IMR-90 (cell line): ENCODE results near the gene ZBTB45. TPM values are rescaled to one million over a fixed set of nuclear protein-coding genes. Genes with fewer than 3 reads are reported as not detected.

ENCODE experiments used
- ATAC-seq: fragments of 200-7000 bp; cut with Tn5 transposase; 2 replicates; pipeline ENCODE4 v1.9.1; 2020; ENCODE audit warnings: low read depth, mild to moderate bottlenecking, moderate library complexity
- BruUV-seq: library from RNA; stranded (reverse); fragments of 400-500 nt; replicated peaks from 2 replicates; lab custom pipeline; 2021; lab: Mats Ljungman, UMichigan
- CTCF ChIA-PET: fragments of 300-600 bp; formaldehyde crosslinking; extraction: SDS; loops from one replicate; lab custom pipeline; 2021; ENCODE audit warnings: antibody characterized with exemption; lab: Yijun Ruan, JAX
- POLR2A ChIA-PET: fragments of 300-600 bp; sonication (Branson Sonifier 250); formaldehyde crosslinking; loops from one replicate; lab custom pipeline; 2022; ENCODE audit warnings: antibody characterized with exemption; ENCODE audit not compliant: unreplicated experiment; lab: Charles Lee
- DNase-seq: peaks from one replicate; pipeline ENCODE4 v3.0.0; 2013
- H2AFZ ChIP-seq: replicated peaks from 2 replicates; pipeline ENCODE3; 2013; ENCODE audit warnings: low read length, mild to moderate bottlenecking; ENCODE audit not compliant: poor library complexity
- H2AK5ac ChIP-seq: 2 replicates; pipeline ENCODE4 v1.6.1; 2013; ENCODE audit warnings: low read depth, low read length, inconsistent platforms
- H2AK9ac ChIP-seq: replicated peaks from 2 replicates; pipeline ENCODE3; 2013; ENCODE audit warnings: mild to moderate bottlenecking, low read depth, low read length, moderate library complexity; ENCODE audit not compliant: poor library complexity
- H2BK120ac ChIP-seq: 2 replicates; pipeline ENCODE4 v1.6.1; 2013; ENCODE audit warnings: low read depth, low read length, inconsistent platforms
- H2BK15ac ChIP-seq: 3 replicates; pipeline ENCODE4 v1.6.1; 2013; ENCODE audit warnings: low read depth, low read length, inconsistent platforms
- H2BK20ac ChIP-seq: 2 replicates; pipeline ENCODE4 v1.6.1; 2013; ENCODE audit warnings: low read depth, mild to moderate bottlenecking, inconsistent platforms, low read length, moderate library complexity
- H2BK5ac ChIP-seq: 2 replicates; pipeline ENCODE4 v1.6.1; 2013; ENCODE audit warnings: mild to moderate bottlenecking, low read depth, low read length, inconsistent platforms; ENCODE audit not compliant: poor library complexity, severe bottlenecking
- H3K14ac ChIP-seq: replicated peaks from 2 replicates; pipeline ENCODE4 v1.6.1; 2013; ENCODE audit warnings: low read depth, low read length, inconsistent platforms
- H3K18ac ChIP-seq: 2 replicates; pipeline ENCODE4 v1.6.1; 2013; ENCODE audit warnings: low read depth, low read length, control low read depth
- H3K23ac ChIP-seq: 2 replicates; pipeline ENCODE4 v1.6.1; 2013; ENCODE audit warnings: low read depth, low read length, inconsistent platforms
- H3K27ac ChIP-seq: 2 replicates; pipeline ENCODE4 v1.5.1; 2013; ENCODE audit warnings: mild to moderate bottlenecking, control low read depth, low read length; ENCODE audit not compliant: insufficient read depth
- H3K27me3 ChIP-seq: 2 replicates; pipeline ENCODE4 v1.6.1; 2013; ENCODE audit warnings: low read length; ENCODE audit not compliant: control insufficient read depth, insufficient read depth
- H3K36me3 ChIP-seq: 2 replicates; pipeline ENCODE4 v1.6.1; 2013; ENCODE audit warnings: low read length, mixed read lengths; ENCODE audit not compliant: control insufficient read depth, insufficient read depth
- H3K4ac ChIP-seq: 2 replicates; pipeline ENCODE4 v1.6.1; 2013; ENCODE audit warnings: low read depth, low read length, inconsistent platforms
- H3K4me1 ChIP-seq: 2 replicates; pipeline ENCODE4 v1.6.1; 2013; ENCODE audit warnings: low read length, mixed read lengths; ENCODE audit not compliant: control insufficient read depth, insufficient read depth
- H3K4me2 ChIP-seq: 2 replicates; pipeline ENCODE4 v1.6.1; 2013; ENCODE audit warnings: low read depth, mild to moderate bottlenecking, control low read depth, low read length, moderate library complexity
- H3K4me3 ChIP-seq: 2 replicates; pipeline ENCODE4 v1.5.1; 2013; ENCODE audit warnings: low read depth, mild to moderate bottlenecking, control low read depth, low read length, moderate library complexity; ENCODE audit not compliant: insufficient read depth
- H3K56ac ChIP-seq: 2 replicates; pipeline ENCODE4 v1.6.1; 2013; ENCODE audit warnings: low read length, inconsistent platforms; ENCODE audit not compliant: insufficient read depth; ENCODE audit errors: extremely low read depth
- H3K79me1 ChIP-seq, 2 experiments: 2 replicates each; pipeline ENCODE4 v1.6.1; 2013; ENCODE audit warnings: low read length in 2 of 2, inconsistent platforms in 1 of 2, low read depth in 1 of 2
- H3K9ac ChIP-seq: 2 replicates; pipeline ENCODE4 v1.6.1; 2013; ENCODE audit warnings: low read depth, low read length, control low read depth
- H3K9me1 ChIP-seq: 2 replicates; pipeline ENCODE4 v1.6.1; 2013; ENCODE audit warnings: low read length, inconsistent platforms; ENCODE audit not compliant: insufficient read depth
- H3K9me3 ChIP-seq: 2 replicates; pipeline ENCODE4 v1.6.1; 2013; ENCODE audit warnings: low read length; ENCODE audit not compliant: control insufficient read depth, insufficient read depth
- H4K20me1 ChIP-seq: 2 replicates; pipeline ENCODE4 v1.6.1; 2013; ENCODE audit warnings: low read length, inconsistent platforms; ENCODE audit not compliant: insufficient read depth
- H4K5ac ChIP-seq: 2 replicates; pipeline ENCODE4 v1.6.1; 2013; ENCODE audit warnings: mild to moderate bottlenecking, low read depth, low read length, control low read depth
- H4K8ac ChIP-seq, 2 experiments: 2 replicates each; pipeline ENCODE4 v1.6.1; 2013; ENCODE audit warnings: low read depth in 2 of 2, low read length in 2 of 2, control low read depth in 1 of 2, inconsistent platforms in 1 of 2
- H4K91ac ChIP-seq: 2 replicates; pipeline ENCODE4 v1.6.1; 2013; ENCODE audit warnings: low read depth, low read length, inconsistent platforms; ENCODE audit not compliant: insufficient read depth
- FOS ChIP-seq: fragments of 150-350 bp; IDR thresholded peaks from 2 replicates; pipeline ENCODE4 v1.6.1; 2016; ENCODE audit warnings: low read depth, low read length
- MAFK ChIP-seq: IDR thresholded peaks from 2 replicates; pipeline ENCODE4 v1.6.1; 2012; ENCODE audit warnings: low read depth, low read length, improper control_type of control experiment
- MXI1 ChIP-seq: IDR thresholded peaks from 2 replicates; pipeline ENCODE4 v1.6.1; 2012; ENCODE audit warnings: low read depth, mild to moderate bottlenecking, low read length, moderate library complexity, borderline replicate concordance
- NFE2L2 ChIP-seq: fragments of 150-350 bp; IDR thresholded peaks from 2 replicates; pipeline ENCODE4 v1.6.1; 2016; ENCODE audit warnings: low read depth, mild to moderate bottlenecking, low read length
- POLR2A ChIP-seq: IDR thresholded peaks from 2 replicates; pipeline ENCODE4 v1.6.1; 2012; ENCODE audit warnings: mild to moderate bottlenecking, low read depth, low read length
- RAD21 ChIP-seq: IDR thresholded peaks from 2 replicates; pipeline ENCODE4 v1.6.1; 2012; ENCODE audit warnings: low read length, improper control_type of control experiment
- RFX5 ChIP-seq: IDR thresholded peaks from 2 replicates; pipeline ENCODE4 v1.8.0; 2012; ENCODE audit warnings: low read depth, mild to moderate bottlenecking, low read length, moderate library complexity
- WGBS, 2 experiments: methylation state at CpG; one replicate each; pipeline versions ENCODE4 v1.1.5 to v1.1.7; 2013; ENCODE audit warnings: missing lambda C conversion rate in 2 of 2; ENCODE audit not compliant: insufficient read length in 1 of 2; ENCODE audit errors: extremely low coverage in 2 of 2; 5-methylcytosine and 5-hydroxymethylcytosine counted together
- dilution Hi-C: fragments of 300-500 bp; cut with HindIII; formaldehyde crosslinking; loops from one replicate; pipeline ENCODE4 v1.14.3; 2018; ENCODE audit warnings: low sequenced_read_pairs; ENCODE audit not compliant: unreplicated experiment
- in situ Hi-C: fragments of 300-500 bp; cut with MboI; formaldehyde crosslinking; loops from 3 replicates; pipeline ENCODE4 v1.14.3; 2019; ENCODE audit warnings: low sequenced_read_pairs, inconsistent platforms, mixed read lengths
- intact Hi-C: fragments of 100-400 bp; cut with micrococcal nuclease; formaldehyde crosslinking; loops from 2 replicates; pipeline ENCODE4 v1.10.0; 2022
- polyA plus RNA-seq, 3 experiments: library from polyadenylated mRNA; depleted of rRNA; stranded (reverse); fragments of >200 nt; gene quantifications; 2 replicates each; pipeline ENCODE4 v1.2.3, GENCODE V29; 2012; ENCODE audit warnings: low replicate concordance in 1 of 3
- total RNA-seq: library from RNA; depleted of rRNA; stranded (reverse); fragments of >200 nt; gene quantifications from 2 replicates; pipeline ENCODE4 v1.2.3, GENCODE V29; 2012
- TF ChIP-seq, protein P1 (sequence below): fragments of 150-350 bp; IDR thresholded peaks from 2 replicates; pipeline ENCODE4 v1.6.1; 2017; ENCODE audit warnings: mild to moderate bottlenecking, antibody characterized with exemption, low read length, low read depth
- TF ChIP-seq, protein P2 (sequence below): conservative IDR thresholded peaks from 2 replicates; pipeline ENCODE4 v1.5.1; 2012; ENCODE audit warnings: mild to moderate bottlenecking, low read depth, low read length, improper control_type of control experiment

The ZBTB45 gene
- total and polyA plus RNA-seq, 2 of the 4 experiments (the other 2 are of a cell fraction): 1.4 to 9.7 TPM

DNA sequence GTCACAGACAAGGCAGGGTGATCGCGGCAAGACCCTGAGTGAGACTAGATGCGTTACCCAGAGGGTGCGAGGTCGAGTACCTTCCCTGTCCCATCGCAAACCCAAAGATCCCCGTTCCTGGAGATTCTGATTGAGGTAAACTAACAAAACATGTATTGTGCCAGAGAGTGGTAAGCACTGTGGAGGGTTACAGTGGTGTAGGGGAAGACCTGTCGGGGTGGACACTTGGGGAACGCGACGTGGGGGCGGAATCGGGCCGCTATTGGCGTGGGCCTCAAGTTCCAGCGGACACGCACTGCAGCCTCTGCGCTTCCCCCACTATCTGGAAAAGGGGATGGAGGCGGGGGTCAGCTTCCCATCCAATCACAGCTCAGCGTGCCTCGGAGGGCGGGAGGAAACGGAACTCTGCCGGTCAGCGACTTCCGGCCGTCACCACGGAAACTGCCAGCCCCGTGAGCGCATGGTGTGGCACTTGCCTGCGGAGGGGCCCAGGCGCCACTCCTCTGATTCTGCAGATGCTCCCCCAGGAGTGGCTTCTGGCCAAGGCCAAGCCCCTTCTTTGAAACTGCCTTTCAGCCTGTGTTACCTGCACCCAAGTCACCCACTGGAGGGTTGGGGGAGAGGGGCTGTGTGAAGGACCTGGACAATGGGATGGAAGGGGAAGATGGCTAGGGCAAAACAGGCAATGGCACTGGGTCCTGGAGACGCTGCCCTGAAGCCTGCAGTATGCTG is 39.8 kb upstream of the ZBTB45 start (continued):
- TF ChIP-seq, protein P1, sequence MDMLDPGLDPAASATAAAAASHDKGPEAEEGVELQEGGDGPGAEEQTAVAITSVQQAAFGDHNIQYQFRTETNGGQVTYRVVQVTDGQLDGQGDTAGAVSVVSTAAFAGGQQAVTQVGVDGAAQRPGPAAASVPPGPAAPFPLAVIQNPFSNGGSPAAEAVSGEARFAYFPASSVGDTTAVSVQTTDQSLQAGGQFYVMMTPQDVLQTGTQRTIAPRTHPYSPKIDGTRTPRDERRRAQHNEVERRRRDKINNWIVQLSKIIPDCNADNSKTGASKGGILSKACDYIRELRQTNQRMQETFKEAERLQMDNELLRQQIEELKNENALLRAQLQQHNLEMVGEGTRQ: no peak; the same call in 1 of the 2 replicates

DNA sequence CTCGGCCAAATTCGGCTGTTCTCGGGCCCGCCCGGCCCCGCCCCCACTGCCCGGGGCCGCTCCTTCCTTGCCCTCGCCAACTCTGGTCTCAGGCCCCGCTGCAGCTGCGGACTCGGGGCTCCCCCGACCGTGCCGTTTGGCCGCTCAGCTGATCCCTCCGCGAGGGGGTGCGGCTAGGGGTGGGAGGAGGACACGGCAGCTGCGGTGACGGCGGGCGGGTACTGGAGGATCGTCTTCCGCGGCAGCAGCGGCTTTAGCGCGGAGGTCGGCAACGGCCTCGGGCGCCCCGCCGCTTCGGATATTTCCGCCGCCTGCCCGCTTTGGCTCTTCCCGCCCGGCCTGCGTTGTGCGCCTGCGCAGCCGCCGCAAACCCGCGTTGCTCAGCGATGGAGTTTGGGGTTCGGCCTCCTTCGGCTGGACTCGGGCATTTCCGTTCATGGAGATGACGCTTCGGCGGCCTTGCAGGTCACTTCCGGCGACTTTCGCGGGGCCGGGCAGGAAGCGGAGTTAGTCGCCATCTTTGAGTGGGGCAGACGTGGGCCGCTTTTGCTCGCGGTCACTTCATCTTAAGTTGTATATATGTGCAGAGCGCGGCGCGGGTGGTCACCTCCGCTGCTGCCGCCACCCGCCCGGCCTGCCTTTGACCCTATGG is 39.1 kb upstream of the ZBTB45 start:
- in situ Hi-C loops (no loop called here), intact Hi-C loops (loop anchor here (1.0 to 2.0 kb wide), 2 partner anchors 14 kb away; partner anchors contain the start of gene TRIM28), dilution Hi-C loops (no loop called here)
- peak overlapping the region; percentile 100 for H3K27ac ChIP-seq
- peak; percentile 98 for DNase-seq
- peaks cover 31% of the 10 kb centered on the region for H3K4me1 ChIP-seq
- BruUV-seq: no TSS peak
- 0% methylated on average over 47 of the region's 76 CpGs; no CpG with 5 or more reads in 1 of the 2 experiments for WGBS, 2 experiments
- peak overlapping the region; percentile 99 for H3K4ac ChIP-seq
- ChIA-PET CTCF (no interaction called here), POLR2A (no interaction called here)
- peaks cover 12% of the 10 kb centered on the region; the same call in 1 of the 2 replicates for H3K36me3 ChIP-seq
- peak overlapping the region; percentile 67; the same call in 1 of the 3 replicates for H2BK15ac ChIP-seq
- no peaks in the 10 kb centered on the region for H3K9me3 ChIP-seq
- peak overlapping the region; percentile 99 for H4K91ac ChIP-seq
- peaks cover 12% of the 10 kb centered on the region for H4K20me1 ChIP-seq
- ATAC-seq: peak; percentile 69
- peak overlapping the region; percentile 91 for H3K4me2 ChIP-seq
- H2BK120ac ChIP-seq: peak overlapping the region; percentile 84
- H4K5ac ChIP-seq: peak overlapping the region; percentile 95
- H3K27me3 ChIP-seq: no peaks in the 10 kb centered on the region
- no peak for TF ChIP-seq RAD21
- peak; percentile 85 for TF ChIP-seq POLR2A
- no peak for TF ChIP-seq MXI1
- no peak for TF ChIP-seq MAFK
- TF ChIP-seq FOS: no peak
- TF ChIP-seq, protein P2, sequence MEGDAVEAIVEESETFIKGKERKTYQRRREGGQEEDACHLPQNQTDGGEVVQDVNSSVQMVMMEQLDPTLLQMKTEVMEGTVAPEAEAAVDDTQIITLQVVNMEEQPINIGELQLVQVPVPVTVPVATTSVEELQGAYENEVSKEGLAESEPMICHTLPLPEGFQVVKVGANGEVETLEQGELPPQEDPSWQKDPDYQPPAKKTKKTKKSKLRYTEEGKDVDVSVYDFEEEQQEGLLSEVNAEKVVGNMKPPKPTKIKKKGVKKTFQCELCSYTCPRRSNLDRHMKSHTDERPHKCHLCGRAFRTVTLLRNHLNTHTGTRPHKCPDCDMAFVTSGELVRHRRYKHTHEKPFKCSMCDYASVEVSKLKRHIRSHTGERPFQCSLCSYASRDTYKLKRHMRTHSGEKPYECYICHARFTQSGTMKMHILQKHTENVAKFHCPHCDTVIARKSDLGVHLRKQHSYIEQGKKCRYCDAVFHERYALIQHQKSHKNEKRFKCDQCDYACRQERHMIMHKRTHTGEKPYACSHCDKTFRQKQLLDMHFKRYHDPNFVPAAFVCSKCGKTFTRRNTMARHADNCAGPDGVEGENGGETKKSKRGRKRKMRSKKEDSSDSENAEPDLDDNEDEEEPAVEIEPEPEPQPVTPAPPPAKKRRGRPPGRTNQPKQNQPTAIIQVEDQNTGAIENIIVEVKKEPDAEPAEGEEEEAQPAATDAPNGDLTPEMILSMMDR: no peak
- no peak for TF ChIP-seq RFX5
- TF ChIP-seq NFE2L2: no peak
- H3K4me3 ChIP-seq: peak overlapping the region; percentile 81
- H2AK5ac ChIP-seq: peak overlapping the region; percentile 99
- H3K9ac ChIP-seq: peak overlapping the region; percentile 99
- H3K14ac ChIP-seq: peak overlapping the region; percentile 99
- H2AFZ ChIP-seq: peak overlapping the region; percentile 100
- H3K23ac ChIP-seq: peak overlapping the region; percentile 99
- H4K8ac ChIP-seq: peak overlapping the region; percentile 100
- H2BK5ac ChIP-seq: peak overlapping the region; percentile 100
- H2AK9ac ChIP-seq: peak overlapping the region; percentile 100
- H3K9me1 ChIP-seq: peaks cover 27% of the 10 kb centered on the region
- H3K56ac ChIP-seq: peak overlapping the region; percentile 98
- peak overlapping the region; percentile 32; the same call in 1 of the 2 replicates for H2BK20ac ChIP-seq
- peaks cover 16 to 53% of the 10 kb centered on the region in 2 experiments for H3K79me1 ChIP-seq
- H3K18ac ChIP-seq: peak overlapping the region; percentile 94
